ENCODE measurements around the gene ANKS3.
A peak's percentile ranks its signal among the peaks of the same experiment; 100 is the strongest.

ANKS3 gene

GRCh38 chr16:4673387-4674046, 60.6 kb downstream of the ANKS3 start:
- DNase-seq (ENCODE audit: low spot score) (no peak), FAIRE-seq (no peak)

- peak; percentile 89 for FAIRE-seq
- DNase-seq (ENCODE audit: low spot score), result no peak
These were observed 65.6 kb downstream of the ANKS3 start for GRCh38 chr16:4668313-4668960.

GRCh38 chr16:4667203-4667963, 66.7 kb downstream of the ANKS3 start:
- FAIRE-seq (no peak), DNase-seq (ENCODE audit: low spot score) (no peak)

GRCh38 chr16:4666537-4667202, 67.4 kb downstream of the ANKS3 start:
- no peak for FAIRE-seq

GRCh38 chr16:4664538-4665418, 69.3 kb downstream of the ANKS3 start:
- DNase-seq (ENCODE audit: low spot score), result no peak
- no peak for FAIRE-seq

More at GRCh38 chr16:4666537-4667202, 67.4 kb downstream of the ANKS3 start:
- no peak for DNase-seq (ENCODE audit: low spot score)

GRCh38 chr16:4663777-4664465, 70.2 kb downstream of the ANKS3 start:
- FAIRE-seq (no peak), DNase-seq (ENCODE audit: low spot score) (no peak)

- DNase-seq (ENCODE audit: low spot score) (no peak), FAIRE-seq (no peak)
These were observed 70.7 kb downstream of the ANKS3 start for GRCh38 chr16:4663465-4663776.

- FAIRE-seq (no peak), DNase-seq (ENCODE audit: low spot score) (no peak)
These were observed 72.4 kb downstream of the ANKS3 start for GRCh38 chr16:4661661-4662060.

- FAIRE-seq (no peak), DNase-seq (ENCODE audit: low spot score) (peak; percentile 60)
These were observed 73.5 kb downstream of the ANKS3 start for GRCh38 chr16:4660454-4661007.

GRCh38 chr16:4659363-4660353, 74.4 kb downstream of the ANKS3 start:
- FAIRE-seq, result no peak
- DNase-seq (ENCODE audit: low spot score), result no peak

- FAIRE-seq (no peak), DNase-seq (ENCODE audit: low spot score) (no peak)
These were observed 77.1 kb downstream of the ANKS3 start for GRCh38 chr16:4656695-4657686.

GRCh38 chr16:4656221-4656620, 77.8 kb downstream of the ANKS3 start:
- DNase-seq (ENCODE audit: low spot score) (no peak), FAIRE-seq (no peak)

GRCh38 chr16:4655801-4656200, 78.3 kb downstream of the ANKS3 start:
- DNase-seq (ENCODE audit: low spot score) (no peak), FAIRE-seq (no peak)

GRCh38 chr16:4654964-4655590, 79.0 kb downstream of the ANKS3 start:
- FAIRE-seq (no peak), DNase-seq (ENCODE audit: low spot score) (no peak)

- no peak for FAIRE-seq
- no peak for DNase-seq (ENCODE audit: low spot score)
These were observed 79.8 kb downstream of the ANKS3 start for GRCh38 chr16:4654011-4654963.

- no peak for FAIRE-seq
- no peak for DNase-seq (ENCODE audit: low spot score)
These were observed 81.5 kb downstream of the ANKS3 start for GRCh38 chr16:4652561-4652960.
